GM19099 (cell line): Measurements from ENCODE around the gene ARHGEF2.
A peak's percentile ranks its signal among the peaks of the same experiment; 100 is the strongest.

Experiments used
- POLR2A ChIP-seq: IDR thresholded peaks from 3 replicates; pipeline ENCODE4 v1.6.1; 2011; ENCODE audit warnings: low read depth; ENCODE audit not compliant: insufficient read length; ENCODE audit errors: extremely low read depth

ARHGEF2 gene

GRCh38 chr1:155919801-155920200 is 58.5 kb downstream of the ARHGEF2 start:
- no peak for TF ChIP-seq POLR2A

DNA sequence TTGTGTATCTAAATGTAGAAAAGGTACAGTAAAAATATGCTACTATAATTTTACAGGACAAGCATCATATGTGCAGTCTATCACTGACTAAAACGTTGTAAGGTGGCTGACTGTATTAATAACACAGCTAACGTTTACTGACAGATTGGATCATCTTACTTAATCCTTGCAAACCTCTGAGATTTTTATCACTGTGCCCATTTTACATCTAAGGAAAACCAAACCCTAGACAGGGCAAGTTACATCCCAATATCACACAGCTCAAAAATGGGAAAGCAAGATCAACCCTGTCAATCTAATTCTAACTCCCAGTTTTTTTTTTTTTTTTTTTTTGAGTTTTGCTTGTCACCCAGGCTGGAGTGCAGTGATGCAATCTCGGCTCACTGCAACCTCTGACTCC is 59.7 kb downstream of the ARHGEF2 start:
- no peak for TF ChIP-seq POLR2A

GRCh38 chr1:155913969-155914757 is 64.2 kb downstream of the ARHGEF2 start:
- TF ChIP-seq POLR2A = no peak

DNA sequence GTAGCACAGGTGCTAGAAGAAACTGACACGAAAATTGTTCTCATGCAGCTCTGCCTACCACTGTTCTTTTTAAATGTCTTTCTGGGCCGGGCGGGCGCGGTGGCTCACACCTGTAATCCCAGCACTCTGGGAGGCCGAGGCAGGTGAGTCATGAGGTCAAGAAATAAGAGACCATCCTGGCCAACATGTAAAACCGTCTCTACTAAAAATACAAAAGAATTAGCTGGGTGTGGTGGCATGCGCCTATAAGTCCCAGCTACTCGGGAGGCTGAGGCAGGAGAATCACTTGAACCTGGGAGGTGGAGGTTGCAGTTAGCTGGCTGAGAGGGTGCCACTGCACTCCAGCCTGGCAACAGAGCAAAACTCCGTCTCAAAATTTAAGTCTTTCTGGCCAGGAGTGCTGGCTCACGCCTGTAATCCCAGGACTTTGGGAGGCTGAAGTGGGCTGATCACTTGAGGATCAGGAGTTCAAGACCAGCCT is 66.3 kb downstream of the ARHGEF2 start:
- TF ChIP-seq POLR2A = no peak

DNA sequence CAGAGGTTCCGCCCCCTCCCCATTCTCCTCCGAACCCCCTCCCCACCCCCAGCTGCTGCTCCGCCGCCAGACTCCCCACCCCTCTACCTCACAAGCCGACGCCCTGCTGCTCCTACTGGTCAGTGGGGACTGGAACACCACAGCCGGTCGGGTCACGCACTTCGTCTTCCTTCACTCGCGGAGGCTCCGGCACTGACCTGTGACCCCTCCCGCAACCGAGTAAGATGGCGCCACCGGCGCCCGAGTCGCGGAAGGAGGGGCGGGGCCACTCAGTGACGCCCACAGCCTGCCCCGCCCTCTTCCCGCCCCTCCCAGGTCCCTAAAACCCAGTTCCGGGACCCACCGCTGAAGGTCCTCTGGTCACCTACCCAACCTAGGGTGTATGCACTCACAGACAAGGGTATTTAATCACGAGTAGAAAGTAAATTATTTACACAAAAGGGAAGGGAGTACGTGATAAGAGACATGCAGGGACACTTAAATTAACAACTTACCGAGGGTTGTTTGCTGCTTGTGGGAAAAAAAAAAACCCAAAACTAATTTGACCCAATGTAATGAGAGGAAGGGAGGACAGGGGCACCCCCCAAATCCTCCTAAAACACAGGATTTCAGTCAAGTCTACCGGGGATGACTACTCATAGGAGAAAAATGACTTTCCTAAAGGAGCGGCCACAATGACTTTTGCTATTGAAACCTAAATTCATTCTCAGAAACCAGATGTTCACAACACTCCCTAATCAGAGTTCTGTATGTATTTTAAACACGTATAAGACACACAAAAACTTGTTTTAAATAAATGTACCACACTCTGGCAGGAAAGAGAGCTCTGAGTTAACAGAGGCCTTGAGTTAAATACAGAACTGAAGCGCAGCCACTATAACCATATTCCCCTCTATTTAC is 66.9 kb downstream of the ARHGEF2 start, which contains the start of gene RIT1:
Gene RIT1 (minus strand): TSS at position 194 of the 900 bp plus-strand sequence. CDS start 588 bp downstream, outside the sequence.
- peak; percentile 64 for TF ChIP-seq POLR2A

DNA sequence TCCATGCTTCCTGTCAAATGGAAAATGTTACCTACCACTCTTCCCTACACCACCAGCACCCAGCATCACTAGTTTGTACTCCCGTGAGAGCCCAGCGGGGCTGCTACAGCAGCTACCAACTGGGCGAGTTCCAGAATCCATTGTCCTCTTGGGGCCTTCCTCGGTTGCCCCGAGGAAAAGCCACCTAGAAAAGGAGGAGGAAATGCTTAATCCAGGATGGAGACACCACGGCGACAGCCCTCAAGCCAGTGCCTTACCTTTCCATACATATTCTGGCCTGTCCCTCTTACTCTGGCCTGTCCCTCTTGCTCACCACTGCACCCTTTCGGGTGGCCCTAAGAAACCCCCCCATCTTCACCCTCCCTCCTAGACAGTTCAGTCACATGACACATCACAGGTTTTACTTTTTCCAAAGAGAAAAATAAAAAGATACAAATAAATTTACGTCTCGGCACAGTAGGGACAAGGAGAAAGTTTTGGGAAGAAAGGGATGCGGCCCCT is 67.7 kb downstream of the ARHGEF2 start:
- no peak for TF ChIP-seq POLR2A

- TF ChIP-seq POLR2A = no peak
These were observed 68.5 kb downstream of the ARHGEF2 start for GRCh38 chr1:155909894-155910293.

- no peak for TF ChIP-seq POLR2A
These were observed 74.1 kb downstream of the ARHGEF2 start for GRCh38 chr1:155904261-155904660.

- no peak for TF ChIP-seq POLR2A
These were observed 78.2 kb downstream of the ARHGEF2 start for GRCh38 chr1:155900161-155900560.

DNA sequence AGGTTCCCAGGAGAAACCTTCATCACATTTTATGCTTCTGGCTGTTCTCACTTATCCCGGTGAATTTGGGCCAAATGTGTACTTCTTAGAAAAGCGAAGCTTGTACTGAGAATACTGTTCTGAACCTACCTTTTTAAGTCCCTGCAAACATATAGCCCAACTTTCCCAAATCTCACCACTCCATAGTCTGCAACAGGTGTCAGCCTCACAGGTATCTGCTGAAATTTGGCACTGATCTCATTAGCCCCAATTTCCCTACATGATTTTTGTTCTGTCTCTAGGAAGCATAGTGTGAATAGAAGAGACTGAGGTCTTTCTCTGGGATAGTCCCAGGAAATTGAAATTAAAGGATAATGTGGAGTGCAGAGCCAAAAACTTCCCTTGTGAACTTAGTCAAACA is 78.7 kb downstream of the ARHGEF2 start:
- no peak for TF ChIP-seq POLR2A

DNA sequence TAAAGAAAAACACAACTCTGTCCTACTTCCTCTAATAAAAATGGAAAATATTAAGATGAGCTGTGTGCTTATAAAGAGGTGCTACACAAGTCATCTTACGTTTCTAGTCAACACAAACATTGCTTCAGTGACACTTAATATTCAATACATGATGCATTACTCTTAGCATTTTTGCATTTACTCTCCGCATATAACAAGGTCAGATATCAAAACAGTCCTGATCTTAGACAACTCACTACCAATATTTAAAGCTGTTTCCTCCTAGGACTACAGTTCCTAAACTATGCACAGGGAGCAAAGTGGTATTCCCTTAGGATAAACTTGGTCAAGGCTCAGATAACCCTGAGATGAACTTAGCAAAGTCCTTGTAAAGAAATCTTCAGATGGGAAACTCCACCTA is 79.5 kb downstream of the ARHGEF2 start:
- TF ChIP-seq POLR2A = no peak

- TF ChIP-seq POLR2A = no peak
These were observed 80.6 kb downstream of the ARHGEF2 start for GRCh38 chr1:155897746-155898145.
